GM12865 (cell line): ENCODE results near the gene TSPAN4.

Experiments
- DNase-seq: peaks from one replicate; pipeline ENCODE4 v3.0.0; 2010; ENCODE audit warnings: low read depth
- H3K4me3 ChIP-seq: 2 replicates; pipeline ENCODE4 v1.5.1; 2011; ENCODE audit warnings: mild to moderate bottlenecking, low read depth, low read length, control low read depth
- TF ChIP-seq, protein P1 (sequence below): IDR thresholded peaks from 2 replicates; pipeline ENCODE4 v1.5.1; 2011; ENCODE audit warnings: low read length, control low read depth, low read depth, inconsistent platforms; ENCODE audit not compliant: insufficient read depth; ENCODE audit errors: missing control alignments

TSPAN4 gene

DNA sequence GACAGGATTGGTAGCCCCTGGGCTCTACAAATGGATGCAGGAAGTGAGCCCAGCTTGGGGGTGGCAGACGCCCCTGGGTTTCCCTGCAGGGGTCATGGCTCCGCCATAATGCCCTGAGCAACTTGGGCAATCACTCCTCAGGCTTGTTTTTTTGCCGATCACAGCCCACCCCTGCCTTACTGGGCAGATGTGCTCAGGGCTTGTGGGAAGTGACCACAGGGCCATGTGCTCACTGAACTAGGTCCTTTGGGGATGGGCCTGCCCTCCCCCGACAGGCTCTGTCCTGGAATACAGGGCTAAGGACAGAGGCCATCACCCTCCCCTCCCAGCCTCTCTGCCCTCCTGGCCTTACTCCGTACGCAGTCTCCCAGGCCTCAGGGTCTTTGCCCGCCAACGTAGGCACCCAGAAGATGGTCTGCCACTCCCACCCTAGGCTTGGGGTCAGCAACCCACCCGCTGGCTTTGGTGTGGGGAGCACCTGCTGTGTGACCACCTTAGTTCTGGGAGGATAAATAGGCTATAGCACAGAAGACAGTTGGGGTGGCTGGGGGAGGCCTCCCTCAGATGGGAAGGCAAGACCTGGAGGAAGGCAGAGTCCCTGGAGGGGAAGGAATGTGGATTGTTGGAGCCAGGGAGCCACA, 29.1 kb upstream of the TSPAN4 start:
- DNase-seq = no peak
- no peak overlapping the region for H3K4me3 ChIP-seq
- TF ChIP-seq, protein P1, sequence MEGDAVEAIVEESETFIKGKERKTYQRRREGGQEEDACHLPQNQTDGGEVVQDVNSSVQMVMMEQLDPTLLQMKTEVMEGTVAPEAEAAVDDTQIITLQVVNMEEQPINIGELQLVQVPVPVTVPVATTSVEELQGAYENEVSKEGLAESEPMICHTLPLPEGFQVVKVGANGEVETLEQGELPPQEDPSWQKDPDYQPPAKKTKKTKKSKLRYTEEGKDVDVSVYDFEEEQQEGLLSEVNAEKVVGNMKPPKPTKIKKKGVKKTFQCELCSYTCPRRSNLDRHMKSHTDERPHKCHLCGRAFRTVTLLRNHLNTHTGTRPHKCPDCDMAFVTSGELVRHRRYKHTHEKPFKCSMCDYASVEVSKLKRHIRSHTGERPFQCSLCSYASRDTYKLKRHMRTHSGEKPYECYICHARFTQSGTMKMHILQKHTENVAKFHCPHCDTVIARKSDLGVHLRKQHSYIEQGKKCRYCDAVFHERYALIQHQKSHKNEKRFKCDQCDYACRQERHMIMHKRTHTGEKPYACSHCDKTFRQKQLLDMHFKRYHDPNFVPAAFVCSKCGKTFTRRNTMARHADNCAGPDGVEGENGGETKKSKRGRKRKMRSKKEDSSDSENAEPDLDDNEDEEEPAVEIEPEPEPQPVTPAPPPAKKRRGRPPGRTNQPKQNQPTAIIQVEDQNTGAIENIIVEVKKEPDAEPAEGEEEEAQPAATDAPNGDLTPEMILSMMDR = no peak

DNA sequence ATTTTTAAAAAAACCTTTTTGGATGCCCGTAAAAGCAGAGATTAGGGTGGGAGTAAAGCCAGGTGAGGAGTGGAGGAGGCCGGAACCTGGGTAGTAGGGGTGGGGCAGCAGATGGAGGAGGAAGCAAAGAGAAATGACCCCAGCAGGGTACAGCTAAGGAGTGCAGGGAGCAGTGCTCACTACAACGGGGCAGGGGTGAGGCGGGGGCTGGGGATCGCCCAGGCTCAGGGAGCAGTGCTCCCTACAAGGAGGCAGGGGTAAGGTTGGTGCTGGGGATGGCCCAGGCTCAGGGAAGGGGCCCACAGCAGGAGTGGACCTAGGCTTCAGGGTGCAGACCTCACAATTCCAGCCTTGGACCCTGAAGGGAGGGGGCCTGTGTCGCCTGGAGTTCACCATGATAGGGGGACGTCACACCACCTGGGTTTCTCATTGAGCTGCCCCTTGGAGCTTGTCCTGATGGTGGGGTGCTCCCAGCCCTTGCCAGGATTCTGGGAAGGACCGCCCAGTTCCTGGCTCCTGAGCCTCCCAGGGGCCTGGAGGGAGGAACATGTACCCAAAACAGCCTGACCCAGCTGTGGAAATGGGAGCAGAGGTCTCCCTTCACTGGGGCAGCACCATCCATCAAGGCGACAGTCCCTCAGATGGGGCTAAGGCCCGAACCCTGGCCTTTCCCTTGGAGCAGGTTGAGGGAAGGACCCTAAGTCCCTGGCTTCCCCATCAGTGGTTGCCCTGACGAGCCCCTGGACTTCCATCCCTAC, 26.8 kb upstream of the TSPAN4 start:
- no peak for DNase-seq
- TF ChIP-seq, protein P1 = no peak
- no peak overlapping the region for H3K4me3 ChIP-seq

DNA sequence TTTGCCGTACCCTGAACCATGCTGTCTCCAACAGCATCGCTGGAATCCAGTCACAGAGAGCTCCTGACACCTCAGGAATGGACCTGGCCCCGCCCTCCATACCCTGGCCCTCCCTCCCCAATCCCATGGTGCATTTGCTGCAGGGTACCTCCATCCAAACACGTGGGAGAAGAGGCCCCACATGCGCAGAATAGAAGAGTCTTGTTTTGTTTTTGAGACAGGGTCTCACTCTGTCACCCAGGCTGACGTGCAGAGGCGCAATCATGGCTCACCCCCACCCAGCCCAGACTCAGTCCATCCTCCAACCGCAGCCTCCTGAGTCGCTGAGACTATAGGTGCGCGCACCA, 26.2 kb upstream of the TSPAN4 start:
- TF ChIP-seq, protein P1 = no peak
- no peak overlapping the region for H3K4me3 ChIP-seq
- DNase-seq = no peak

DNA sequence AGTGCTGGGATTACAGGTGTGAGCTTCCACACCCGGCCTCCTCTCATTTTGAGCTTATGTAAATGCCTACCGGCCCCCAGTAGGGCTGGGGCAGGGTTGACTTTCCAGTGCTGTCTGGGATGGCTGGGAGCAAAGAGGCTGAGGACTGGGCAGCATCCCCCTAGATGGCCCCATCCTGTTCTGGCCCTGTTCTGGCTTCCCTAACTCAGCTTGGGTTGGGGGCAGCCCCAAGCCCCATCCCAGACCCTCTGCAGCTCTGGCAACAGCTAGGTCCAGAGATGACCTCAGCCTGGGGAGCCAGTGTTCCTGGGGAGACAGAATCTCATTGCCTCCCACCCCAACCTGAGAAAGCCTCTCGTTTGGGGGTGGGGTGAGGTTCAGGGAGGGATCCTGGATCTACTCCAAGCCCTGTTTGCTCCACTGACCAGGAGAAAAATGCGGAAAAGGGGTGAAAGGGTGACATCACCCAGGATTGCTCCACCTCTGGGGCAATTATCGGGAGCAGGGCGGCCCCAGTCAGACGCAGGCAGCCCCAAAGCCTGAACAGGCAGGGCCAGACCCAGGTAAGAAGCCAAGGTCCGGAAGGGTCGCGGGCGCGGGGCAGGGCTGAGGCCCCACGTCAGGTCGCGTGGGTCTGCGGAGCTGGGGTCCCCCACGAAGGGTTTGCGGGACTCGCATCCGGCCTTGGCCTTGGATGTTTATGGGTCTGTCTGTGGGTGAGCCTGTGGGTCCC, 24.1 kb upstream of the TSPAN4 start, which contains the start of gene PNPLA2:
Gene PNPLA2, plus strand, starts transcription at position 519 of the 733 bp plus-strand sequence. CDS start 805 bp downstream, outside the sequence.
- H3K4me3 ChIP-seq = peak within 1 kb of the TSS; percentile 65
- TF ChIP-seq, protein P1 = no peak
- DNase-seq = no peak

DNA sequence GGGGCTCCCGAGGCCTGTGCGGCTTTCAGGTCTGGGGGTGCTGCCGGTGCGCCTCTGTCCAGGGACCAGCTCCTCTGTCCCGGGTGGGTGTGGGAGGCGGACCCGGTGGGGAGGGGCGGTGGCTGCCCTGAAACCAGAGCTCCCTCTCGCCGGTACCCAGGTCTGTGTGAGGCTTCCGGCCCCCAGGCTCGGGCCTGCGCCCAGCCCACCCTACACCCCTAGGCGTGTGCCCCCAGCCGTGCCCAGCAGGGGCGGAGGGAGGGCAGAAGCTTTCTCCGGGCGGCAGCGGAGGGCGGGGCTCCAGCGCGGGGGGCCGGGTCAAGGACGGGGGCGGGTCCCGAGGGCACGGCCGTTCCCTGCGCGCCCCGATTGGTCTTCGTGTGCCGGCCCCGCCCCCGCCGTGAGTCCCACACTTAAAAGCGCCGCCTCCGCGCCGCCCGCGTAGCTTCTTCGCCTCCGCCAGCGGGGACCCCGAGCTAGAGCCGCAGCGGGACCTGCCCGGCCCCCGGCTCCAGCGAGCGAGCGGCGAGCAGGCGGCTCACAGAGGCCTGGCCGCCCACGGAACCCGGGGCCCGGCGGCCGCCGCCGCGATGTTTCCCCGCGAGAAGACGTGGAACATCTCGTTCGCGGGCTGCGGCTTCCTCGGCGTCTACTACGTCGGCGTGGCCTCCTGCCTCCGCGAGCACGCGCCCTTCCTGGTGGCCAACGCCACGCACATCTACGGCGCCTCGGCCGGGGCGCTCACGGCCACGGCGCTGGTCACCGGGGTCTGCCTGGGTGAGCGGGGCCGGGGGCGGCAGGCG, 23.3 kb upstream of the TSPAN4 start:
- TF ChIP-seq, protein P1 = no peak
- H3K4me3 ChIP-seq = peak overlapping the region; percentile 65
- peak; percentile 94 for DNase-seq

DNA sequence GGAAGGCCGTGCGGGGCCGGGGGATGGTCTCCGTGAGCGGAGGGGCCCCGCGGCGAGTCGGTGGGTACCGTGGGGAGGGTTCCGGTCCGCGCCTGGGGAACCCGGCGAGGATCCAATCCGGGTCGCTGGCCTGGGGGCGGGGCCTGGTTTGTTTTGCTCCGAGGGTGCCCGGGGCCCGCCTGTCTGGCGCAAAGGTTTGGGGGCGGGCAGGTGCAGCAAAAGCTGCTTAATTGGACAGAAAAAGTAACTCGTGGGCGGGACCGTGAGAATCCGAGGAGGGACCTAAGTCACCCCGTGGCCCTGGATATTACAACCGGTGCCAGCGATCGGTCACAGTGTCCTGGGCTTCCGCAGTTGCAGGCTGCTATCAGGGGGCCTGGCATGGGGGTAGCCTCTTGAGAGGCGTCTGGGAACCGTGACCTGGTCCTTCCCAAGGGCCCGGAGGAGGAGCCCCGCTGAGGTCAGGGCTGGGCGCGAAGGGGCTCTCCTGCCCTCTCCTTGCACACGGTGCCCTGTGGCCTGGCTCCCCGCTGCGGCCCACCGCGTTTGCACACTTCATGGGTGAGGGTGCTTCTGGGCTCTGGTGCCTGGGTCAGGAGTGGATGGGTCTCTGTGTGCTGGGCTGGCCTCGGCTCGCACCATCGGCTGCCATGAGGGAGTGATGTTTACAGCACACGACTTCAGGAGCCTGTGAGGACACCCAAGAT, 22.6 kb upstream of the TSPAN4 start:
- H3K4me3 ChIP-seq = peak overlapping the region; percentile 65
- TF ChIP-seq, protein P1 = no peak
- DNase-seq = peak; percentile 96
